T-helper 22 cell (primary cell): ENCODE data around the gene RTKN2.
A peak's percentile ranks its signal among the peaks of the same experiment; 100 is the strongest.

ENCODE experiments used
- DNase-seq: peaks from one replicate; pipeline ENCODE4 v3.0.0-alpha.2; 2020; ENCODE audit warnings: low read depth

The RTKN2 gene

DNA sequence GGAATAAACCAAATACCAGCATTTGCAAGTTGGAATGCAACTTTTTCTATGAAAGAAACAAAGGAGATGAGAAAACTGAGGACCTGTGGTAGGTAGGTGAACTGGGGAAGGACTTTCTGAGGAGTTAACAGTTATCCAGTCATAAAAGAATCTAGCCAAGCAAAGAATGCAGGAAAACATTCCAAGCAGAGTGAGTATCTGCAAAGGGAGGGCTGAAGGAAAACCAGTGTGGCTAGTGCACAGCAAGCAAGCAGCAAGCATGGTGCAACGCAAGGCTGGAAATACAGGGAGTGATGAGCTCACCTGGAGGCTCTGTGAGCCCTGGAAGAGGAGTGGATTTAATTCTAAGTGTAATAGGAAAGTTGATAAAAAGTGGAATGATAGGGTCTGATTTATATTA lies 44.0 kb downstream of the RTKN2 start:
- no peak for DNase-seq

DNA sequence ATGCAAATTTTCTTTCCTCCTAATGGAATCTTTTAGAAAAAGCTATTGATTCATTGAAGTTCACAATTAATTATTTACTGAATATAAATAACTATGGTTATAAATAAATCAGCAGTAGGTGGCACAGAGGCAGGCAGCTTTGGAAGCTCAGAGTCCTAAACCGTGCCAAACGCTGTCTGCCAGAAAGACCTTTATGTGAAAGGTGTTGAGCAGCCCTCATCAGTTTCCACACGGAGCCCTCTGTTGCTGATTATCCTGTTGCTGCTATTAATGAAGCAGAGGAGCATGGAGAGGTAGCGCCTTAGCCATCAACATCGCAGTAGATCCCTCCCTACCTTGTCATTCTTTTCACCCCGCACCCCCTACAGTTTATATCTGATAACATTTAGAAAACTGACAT lies 51.0 kb downstream of the RTKN2 start:
- DNase-seq, result no peak

DNA sequence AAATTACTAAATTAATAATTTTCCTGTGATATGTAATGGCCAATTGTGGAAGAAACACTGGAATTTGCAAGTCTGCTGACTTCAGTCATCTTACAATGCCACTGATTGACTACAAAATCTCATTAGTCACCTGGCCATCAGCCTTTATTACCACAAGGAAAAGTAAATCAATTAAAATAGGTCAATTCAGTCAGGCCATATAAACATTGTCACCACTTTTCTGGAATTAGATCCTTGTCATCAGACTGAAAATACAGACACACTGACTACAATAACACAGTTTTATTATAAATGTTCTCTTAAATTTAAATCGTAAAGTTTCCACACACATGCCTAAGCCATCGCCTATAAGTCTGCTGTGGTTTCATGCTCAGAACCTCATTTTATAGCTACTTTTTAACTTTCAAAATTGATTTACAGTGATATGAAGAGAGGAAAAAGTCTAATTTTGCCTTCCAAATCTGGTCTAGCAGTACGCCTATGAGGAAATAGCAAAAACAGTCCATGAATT lies 54.2 kb downstream of the RTKN2 start:
- DNase-seq, result no peak

DNA sequence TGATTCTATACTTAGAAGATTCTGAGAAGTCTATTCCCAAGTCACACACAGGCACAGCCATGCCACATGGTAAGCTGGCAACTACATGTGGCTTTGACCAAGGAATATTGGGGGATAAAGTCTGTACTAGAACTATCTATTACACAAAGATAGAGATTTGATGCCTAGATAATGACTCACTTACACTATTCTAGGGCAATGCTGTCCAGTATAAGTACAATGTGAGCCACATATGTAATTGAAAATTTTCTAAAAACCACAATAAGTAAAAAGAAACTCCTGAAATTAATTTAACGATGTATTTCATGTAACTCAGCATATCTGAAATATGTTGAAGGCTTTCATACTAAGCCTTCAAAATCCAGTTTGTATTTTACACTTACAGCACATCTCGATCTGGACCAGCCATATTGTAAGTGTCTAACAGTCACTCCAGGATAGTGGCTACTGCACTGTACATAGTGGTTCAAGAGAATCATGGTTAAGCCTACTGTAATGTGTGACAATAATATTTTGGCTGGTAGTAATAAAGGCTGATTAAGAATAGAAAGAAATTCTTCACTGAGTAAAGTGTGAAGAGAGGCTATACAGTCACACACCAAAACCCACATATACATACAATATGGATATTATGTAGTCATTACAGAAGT lies 62.8 kb downstream of the RTKN2 start:
- DNase-seq, result no peak

DNA sequence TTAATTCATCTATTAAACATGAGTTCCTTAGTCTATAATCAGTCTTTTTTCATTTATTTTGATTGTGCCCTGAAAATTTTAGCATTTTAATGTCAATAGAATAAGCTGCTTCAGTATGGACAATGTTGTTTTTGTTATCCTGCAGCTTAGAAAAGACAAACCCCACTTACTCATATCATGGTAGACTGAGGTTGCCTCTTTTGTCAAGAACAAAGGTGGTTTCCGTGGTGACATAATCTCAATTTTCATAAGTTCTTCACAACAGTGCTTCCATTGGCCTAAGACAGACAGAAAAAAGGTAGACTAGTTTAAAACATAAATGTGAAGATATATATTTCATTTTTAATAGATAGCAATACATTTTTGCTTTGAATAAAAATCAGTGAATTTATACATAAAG lies 69.1 kb downstream of the RTKN2 start:
- no peak for DNase-seq

DNA sequence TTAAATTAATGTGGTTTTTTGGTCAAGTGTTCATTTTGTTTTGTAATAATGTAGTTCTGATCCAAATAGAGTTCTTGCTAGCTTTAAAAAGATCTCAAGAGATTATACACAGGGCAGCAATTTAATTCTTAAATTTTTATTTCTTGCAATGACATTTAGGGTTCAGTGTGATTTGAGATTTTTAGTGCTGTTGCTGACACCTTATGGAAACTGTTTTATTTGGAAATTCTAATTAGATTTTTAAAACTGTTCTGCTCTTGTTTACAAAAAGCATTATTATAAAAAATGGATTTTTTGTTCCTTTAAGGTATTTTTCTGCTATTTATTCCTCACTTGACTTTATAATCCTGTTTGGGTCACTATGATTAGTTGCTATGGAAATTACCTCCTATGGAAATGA lies 72.1 kb downstream of the RTKN2 start:
- no peak for DNase-seq

DNA sequence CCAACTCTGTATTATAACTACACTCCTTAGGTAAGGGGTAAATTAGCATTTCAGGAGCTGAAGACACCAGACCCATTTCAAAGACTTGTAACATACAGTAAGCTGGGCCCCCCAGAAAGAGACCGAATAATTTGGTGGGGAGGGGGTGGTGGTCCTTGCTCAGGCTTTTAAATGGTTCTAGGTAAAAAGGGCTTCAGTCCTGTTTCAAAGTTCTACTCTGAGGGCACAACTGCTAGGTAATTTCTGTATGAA lies 73.0 kb downstream of the RTKN2 start:
- no peak for DNase-seq

DNA sequence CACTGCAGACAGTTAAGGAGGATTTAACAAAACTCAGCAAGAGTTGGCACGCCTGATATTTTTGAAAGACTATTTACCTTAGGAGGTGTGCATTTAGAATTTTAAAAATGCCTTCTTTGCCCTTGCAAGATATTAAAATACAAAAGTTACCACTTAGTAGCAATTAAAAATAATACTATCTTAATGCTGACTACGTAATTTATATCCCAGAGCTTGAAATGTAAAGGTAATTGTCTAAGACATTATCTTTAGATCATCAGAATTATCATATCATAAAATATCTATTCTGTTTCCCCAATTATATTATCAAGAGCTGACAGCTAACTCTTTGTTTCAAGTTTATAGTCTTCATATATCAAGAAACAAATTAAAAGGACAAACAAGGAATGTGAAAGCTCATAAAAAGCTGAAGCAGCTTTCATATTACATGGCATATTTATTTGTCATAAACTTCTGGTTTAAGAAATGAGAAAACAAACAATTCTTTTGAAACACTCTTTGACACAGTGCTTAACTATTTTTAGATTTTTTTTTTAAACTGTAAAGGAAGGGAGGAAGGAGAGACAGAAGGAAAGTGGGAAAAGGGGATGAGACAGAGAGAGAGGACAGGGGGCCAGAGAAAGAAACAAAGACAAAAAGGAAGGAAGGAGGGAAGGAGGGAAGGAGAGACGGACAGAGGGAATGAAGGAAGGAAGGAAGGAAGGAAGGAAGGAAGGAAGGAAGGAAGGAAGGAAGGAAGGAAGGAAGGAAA lies 73.5 kb downstream of the RTKN2 start:
- no peak for DNase-seq

DNA sequence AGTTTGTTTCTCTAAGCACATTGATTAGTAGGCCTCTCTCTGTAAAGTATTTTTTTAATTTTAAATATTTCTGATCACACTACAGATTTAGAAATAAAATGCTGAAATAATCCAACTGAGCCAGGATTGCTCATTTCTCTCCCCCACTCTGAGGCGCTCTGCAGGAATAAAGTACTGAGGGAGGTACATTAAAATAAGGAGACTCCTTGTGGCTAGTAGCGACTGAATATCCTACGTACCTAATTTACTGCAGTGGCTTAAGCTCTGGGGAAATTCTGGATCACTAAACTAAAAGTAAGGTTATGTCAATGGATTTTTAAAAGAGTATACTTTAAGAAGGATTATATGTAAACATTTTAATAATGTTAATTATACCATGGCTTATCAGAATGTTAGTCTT lies 75.2 kb downstream of the RTKN2 start:
- no peak for DNase-seq

DNA sequence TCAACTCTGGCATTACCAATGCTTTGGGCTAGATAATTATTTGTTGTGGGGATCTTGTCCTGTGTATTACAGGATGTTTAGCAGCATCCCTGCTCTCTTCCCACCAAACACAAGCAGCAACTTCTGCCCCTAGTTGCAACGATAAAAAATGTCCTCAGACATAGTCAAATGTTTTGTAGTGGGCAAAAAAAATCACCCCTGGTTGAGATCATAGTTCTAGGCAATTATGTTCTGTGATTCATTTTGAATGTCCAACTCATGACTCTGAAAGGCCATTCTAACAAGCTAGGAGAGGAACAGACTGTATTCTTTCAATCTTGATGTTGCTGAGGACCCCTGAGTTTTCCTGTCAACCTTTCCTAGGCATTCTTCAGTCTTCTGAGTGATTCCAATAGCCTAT lies 79.5 kb downstream of the RTKN2 start:
- no peak for DNase-seq

DNA sequence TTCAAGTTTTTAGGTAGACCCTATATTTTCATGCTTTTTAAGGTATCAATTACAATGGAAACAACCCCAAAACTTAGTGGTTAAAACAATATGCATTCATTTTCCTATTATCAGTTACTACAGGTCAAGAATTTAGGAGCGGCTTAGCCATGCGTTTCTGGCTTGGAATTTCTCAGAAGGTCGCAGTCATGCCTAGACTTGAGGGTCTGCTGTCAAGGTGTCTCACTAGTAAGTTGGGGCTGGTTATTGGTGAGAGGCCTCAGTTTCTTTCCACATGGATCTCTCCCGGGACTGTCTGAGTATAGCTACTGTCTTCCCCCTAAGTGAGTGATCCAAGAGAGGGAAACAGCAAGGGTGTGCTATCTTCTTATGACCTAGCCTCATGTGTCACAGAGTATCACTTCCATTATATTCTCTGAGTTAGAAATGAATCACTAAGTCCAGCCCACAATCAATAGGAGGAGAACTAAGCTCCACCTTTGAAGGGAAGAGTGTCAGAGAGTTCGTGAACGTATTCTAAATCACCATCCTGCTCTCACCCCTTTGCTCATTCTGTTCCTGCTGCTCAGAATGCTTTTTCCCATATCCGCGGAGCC lies 80.5 kb downstream of the RTKN2 start:
- DNase-seq, result no peak

DNA sequence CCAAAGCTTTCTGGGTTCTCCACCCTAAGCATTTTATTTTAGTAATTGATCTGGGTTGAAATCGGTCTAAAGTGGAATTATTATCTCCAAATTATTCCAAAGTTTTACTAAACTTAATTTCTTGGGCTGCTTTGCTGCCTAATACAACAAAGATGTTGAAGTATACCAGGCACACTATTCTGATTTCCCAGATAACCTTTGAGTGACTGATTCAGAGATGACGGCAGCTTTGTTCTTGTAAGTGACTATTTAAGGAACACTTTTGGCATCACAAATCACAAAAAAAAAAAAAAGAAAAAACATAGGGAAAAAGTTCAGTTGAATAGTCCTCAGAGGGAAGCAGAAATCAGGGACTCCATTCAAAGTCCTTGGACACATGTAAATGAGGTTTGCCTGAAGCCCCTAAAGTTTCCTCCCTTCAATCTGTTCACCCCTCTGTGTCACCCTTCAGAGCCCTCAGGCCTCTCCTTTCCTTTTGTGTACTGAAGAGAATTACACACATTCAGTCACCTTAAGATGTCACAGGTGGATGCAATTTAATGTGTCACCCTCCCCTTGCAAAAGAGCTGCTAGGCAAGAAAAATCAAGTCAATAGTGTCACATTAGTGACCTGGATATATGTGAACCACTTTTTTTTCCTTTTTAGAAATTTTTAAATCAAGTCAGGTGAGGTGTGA lies 81.5 kb downstream of the RTKN2 start:
- no peak for DNase-seq

DNA sequence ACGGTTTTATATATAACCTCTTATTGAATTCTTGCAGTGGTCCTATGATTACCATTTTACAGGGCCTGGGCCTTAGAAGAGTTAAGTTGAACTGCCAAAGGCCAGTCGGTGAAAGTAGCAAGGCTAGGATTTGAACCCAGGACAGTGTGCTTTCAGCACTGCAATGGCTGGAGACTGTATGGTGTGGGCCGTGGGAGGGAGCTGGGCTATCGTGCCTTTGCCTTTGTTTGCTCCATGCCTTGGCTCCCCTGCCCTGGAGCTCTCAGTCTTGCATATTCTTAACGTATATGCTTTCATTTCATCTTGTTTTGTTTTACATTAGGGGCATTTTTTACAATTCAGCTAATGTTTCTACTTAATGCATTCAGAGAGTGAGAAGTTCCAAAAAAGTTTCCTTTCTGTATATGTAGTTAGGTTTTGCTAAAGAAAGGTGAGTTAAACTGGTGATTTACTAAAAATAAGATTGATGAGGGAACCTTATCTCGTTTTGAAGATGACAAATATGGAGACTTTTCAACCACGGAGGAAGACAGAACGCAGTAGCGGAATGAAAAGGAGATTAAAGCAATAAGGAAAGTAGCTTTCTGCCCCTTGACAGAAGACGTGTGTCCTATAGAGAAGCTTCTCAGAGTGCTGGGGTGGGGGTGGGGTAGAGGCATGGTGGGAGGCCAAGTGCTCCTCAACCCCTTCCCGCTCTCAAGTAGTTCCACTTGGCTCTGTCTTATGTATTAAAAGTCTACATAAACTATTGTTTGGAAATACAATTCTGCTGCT lies 82.5 kb downstream of the RTKN2 start:
- DNase-seq, result no peak

DNA sequence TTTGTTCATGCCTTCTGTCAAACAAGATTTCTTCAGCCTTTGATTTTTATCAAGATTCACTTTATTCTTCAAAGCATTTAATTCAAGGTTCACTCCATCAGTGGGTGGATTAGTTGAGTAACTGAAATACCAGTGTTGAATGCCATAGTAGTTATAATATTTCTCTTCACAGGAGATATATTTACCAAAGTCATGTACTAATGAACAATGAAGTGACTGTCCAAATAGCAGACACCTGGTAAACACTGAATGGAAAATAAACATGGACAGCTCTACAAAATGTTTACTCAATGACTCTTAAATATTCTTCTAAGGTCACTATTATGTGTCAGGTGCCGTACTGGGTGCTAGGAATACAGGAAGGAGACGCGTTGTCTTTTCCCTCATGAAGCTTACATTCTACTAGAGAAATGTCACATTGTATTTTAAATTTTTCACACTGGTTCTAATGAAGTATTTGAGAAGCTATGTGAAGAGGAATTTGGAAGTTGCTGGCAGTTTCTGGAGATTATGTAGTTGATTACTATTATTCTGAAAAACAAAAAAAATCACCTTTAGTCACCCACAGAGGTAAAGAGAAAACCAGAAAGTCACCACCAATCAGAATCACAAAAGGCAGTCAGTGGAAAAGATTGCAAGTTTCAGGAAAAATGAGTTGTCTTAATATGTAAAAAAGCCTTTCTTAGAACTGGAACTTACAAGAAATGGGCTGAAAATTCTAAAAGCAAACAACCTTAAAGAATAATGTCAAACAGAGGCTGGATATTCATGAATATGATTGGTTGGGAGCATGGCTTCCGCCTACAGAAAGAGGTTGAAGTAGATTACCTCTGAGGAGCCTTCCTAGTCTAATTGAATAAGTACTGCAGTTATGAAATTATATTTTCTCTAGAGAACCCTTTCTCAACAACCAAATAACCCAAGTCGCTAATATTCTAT lies 84.5 kb downstream of the RTKN2 start:
- no peak for DNase-seq

DNA sequence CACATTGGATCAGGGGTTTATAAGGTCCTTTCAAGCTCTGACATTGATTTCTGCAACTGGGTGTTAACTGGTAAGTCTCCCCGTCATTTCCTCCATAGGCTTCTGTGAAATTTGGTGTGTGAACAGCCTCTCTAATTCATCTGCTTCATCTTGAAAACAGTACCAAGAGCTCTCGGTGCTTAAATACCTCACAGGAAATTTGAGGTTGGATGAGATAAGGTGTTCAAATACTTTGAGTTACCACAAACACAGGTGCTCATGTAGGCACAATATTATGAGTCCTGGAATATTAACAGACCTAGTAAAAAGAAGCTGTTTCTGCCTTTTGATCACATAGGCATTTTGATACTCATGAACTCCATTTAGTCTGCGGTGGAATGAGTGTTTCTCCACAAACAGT lies 85.2 kb downstream of the RTKN2 start:
- peak; percentile 40 for DNase-seq

DNA sequence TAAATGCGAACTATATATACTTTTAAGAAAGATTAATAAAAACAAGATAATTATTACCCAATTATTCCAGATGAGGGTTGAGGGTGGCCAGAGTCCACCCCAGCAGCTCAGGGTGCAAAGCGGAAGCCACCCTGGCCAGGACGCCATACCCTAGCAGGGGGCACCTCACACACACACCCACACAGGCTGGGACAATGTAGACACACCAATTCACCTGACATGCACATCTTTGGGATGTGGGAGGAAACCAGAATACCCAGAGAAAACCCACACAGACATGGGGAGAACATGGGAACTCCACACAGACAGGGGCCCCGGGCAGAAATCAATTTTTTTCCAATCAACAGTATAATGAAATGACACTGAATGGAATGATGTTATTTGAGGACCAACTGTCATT lies 86.0 kb downstream of the RTKN2 start:
- DNase-seq, result no peak

DNA sequence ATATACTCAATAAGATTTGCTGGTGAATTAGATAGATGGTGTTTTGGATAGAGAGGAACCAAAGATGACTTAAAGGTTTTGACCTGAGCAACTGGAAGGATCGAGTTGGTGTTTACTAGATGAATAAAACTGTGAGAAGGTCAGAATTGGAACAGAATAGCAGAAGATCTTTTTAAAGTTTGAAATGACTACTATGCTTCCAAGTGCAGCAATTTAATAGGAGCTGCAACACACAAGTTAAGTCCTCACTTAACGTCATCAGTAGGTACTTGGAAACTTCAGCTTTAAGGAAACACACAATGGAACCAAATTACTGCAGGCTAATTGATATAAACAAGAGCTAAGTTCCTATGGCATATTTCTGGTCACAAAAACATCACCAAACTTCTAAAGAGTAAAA lies 86.5 kb downstream of the RTKN2 start:
- DNase-seq, result no peak

DNA sequence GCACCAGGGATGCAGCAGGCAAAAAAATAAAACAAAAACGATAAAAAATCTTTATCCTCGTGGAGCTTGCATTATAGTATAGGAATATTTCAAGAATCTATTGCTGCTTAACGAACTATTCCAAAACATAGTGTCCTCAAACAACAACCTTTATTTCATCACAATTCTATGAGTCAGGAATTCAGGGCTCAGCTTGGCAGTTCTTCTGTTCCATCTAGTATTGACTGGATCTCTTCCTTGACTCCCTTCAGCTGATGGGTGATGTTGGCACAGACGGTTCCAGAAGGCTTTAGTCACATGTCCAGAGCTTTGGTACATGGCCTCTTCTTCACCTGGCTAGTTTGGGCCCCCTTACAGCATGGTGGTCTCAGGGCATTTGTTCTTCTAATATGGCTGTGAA lies 88.0 kb downstream of the RTKN2 start:
- DNase-seq, result no peak

DNA sequence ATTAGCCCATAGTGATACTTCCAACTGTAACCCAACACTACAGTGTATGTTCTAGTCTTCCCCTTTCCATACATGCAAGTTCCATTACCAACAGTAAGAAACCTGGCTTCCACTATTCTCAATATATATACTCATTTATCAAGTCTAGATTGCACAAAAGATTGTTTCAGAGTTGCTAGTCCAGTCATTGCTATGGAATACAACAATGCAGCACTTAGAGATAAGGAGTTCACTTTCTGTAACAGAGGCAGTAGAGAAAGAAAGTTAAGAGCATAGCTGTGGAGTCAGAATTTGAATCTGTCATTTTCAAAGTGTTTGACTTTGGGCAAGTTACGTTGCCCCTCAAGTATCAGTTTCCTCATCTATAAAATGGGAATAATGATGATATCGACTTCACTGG lies 90.1 kb downstream of the RTKN2 start:
- no peak for DNase-seq

DNA sequence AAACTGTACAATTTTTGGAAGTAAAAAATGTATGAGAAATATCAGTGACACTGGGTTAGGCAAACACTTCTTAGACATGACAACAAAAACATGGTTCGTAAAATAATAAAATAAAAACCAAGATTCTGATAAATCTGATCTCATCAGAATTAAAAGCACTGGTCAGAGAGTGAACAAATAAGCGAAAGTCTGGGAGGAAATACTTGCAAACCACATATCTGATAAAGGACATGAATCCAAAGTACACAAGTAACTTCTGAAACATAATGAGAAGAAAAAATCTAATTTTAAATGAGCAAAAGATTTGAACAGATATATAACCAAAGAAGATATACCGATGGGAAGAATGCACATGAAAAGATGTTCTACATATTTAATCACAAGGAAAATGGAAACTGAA lies 91.5 kb downstream of the RTKN2 start:
- DNase-seq, result no peak

DNA sequence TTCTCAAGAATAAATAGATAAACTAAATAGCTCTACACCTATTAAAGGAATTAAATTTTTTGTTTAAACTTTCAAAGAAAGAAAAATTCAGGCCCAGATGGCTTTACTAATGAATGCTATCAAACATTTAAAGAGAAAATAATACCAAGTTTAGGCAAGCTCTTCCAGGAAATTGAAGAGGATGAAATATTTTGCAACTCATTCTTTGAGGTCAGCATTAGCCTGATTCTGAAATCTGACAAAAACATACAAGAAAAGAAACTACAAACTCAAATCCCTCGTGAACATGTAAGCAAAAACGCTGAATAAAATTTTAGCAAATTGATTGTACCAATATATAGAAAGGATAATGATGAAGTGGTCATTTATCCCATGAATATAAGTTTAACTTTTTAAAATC lies 93.4 kb downstream of the RTKN2 start:
- no peak for DNase-seq
